Renal pelvis (tissue), 4 donors: ENCODE results near the gene NEK9. TPM values are rescaled to one million over a fixed set of nuclear protein-coding genes. Genes with fewer than 3 reads are reported as not detected.
"Not testable (repeated sequence)": the region's sequence is repeated elsewhere in the genome, so short reads cannot be mapped to it uniquely, and the experiment has no call there.

Source experiments
- DNase-seq: peaks from one replicate; pipeline ENCODE4 v3.0.0-alpha.2; 2013
- polyA plus RNA-seq, 3 donors: library from polyadenylated mRNA; unstranded; fragments of 120-200 nt; gene quantifications; one replicate each; pipeline ENCODE4 v1.2.1, GENCODE V29; 2013; ENCODE audit not compliant: insufficient read length in 3 of 3

The NEK9 gene
- polyA plus RNA-seq, 3 donors: 125 to 148 (median 138) TPM

GRCh38 chr14:75069121-75069810 lies 57.6 kb downstream of the NEK9 start, which contains the start of gene ZC2HC1C:
Gene ZC2HC1C (plus strand): TSS chr14:75069641. CDS start chr14:75070574, 933 bp downstream.
- peak; percentile 90 for DNase-seq

GRCh38 chr14:75068294-75069120 lies 58.3 kb downstream of the NEK9 start:
- DNase-seq: no peak

- DNase-seq: not testable (repeated sequence)
Measured at GRCh38 chr14:75067765-75068164, 59.1 kb downstream of the NEK9 start.

- no peak for DNase-seq
Measured at GRCh38 chr14:75067212-75067611, 59.6 kb downstream of the NEK9 start.

- DNase-seq: no peak
Measured at GRCh38 chr14:75066691-75067090, 60.2 kb downstream of the NEK9 start.

GRCh38 chr14:75064205-75064567 lies 62.7 kb downstream of the NEK9 start:
- no peak for DNase-seq

GRCh38 chr14:75063491-75064204 lies 63.2 kb downstream of the NEK9 start, which contains the start of gene ACYP1:
Gene ACYP1 (minus strand): TSS chr14:75064024. CDS start chr14:75063553, 471 bp downstream.
- peak; percentile 91 for DNase-seq

GRCh38 chr14:75063013-75063412 lies 63.8 kb downstream of the NEK9 start:
- DNase-seq: no peak

GRCh38 chr14:75060420-75060819 lies 66.4 kb downstream of the NEK9 start:
- DNase-seq: no peak

GRCh38 chr14:75059642-75060041 lies 67.2 kb downstream of the NEK9 start:
- DNase-seq: no peak

- DNase-seq: no peak
Measured at GRCh38 chr14:75054421-75054820, 72.4 kb downstream of the NEK9 start.

GRCh38 chr14:75053396-75054291 lies 73.2 kb downstream of the NEK9 start:
- DNase-seq: no peak

GRCh38 chr14:75051556-75051899 lies 75.3 kb downstream of the NEK9 start:
- DNase-seq: no peak

- peak; percentile 89 for DNase-seq
Measured at GRCh38 chr14:75050852-75051555, 75.8 kb downstream of the NEK9 start, which contains the start of gene MLH3. Gene MLH3 (minus strand): TSS chr14:75051467. CDS start chr14:75049655, 1,812 bp downstream.

GRCh38 chr14:75049731-75050201 lies 77.1 kb downstream of the NEK9 start:
- no peak for DNase-seq

- no peak for DNase-seq
Measured at GRCh38 chr14:75049136-75049535, 77.7 kb downstream of the NEK9 start.

- DNase-seq: no peak
Measured at GRCh38 chr14:75048101-75048500, 78.7 kb downstream of the NEK9 start.

GRCh38 chr14:75047506-75047905 lies 79.3 kb downstream of the NEK9 start:
- DNase-seq: no peak

- DNase-seq: no peak
Measured at GRCh38 chr14:75046899-75047298, 79.9 kb downstream of the NEK9 start.

- DNase-seq: no peak
Measured at GRCh38 chr14:75046275-75046674, 80.6 kb downstream of the NEK9 start.

- no peak for DNase-seq
Measured at GRCh38 chr14:75044752-75045151, 82.1 kb downstream of the NEK9 start.
